ENCODE data around the gene ADAM22. TPM values are rescaled to one million over a fixed set of nuclear protein-coding genes. Genes with fewer than 3 reads are reported as not detected.

ADAM22 gene
- total and polyA plus RNA-seq, 10 of the 15 experiments (the other 5 are each of a cell fraction or from before 2014, with no cell fraction given) = 1.4 to 24.5 (median 7.6) TPM

DNA sequence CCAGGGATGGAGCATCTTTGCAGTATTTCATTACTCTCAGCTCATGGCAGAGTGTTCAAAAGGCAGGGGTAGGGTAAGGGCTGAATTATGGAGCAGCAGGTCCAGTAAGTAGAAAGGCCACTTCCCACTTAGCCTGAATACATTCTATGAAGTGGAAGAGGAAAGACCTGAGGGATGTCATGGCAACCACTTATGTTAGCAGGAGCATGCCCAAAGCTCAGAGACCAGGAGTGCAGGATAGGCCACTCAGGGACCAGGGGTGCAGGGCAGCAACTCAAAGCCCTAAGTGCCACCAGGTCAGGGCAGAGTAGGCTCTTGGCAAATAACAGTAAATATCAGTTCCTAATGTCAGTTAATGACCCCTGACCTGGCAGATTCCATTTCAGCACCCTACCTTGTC is 282.2 kb downstream of the ADAM22 start (continued):
- no peak for TF ChIP-seq CBFB (IDR thresholded peaks at IDR 0.05; ENCODE audit: low read depth)

DNA sequence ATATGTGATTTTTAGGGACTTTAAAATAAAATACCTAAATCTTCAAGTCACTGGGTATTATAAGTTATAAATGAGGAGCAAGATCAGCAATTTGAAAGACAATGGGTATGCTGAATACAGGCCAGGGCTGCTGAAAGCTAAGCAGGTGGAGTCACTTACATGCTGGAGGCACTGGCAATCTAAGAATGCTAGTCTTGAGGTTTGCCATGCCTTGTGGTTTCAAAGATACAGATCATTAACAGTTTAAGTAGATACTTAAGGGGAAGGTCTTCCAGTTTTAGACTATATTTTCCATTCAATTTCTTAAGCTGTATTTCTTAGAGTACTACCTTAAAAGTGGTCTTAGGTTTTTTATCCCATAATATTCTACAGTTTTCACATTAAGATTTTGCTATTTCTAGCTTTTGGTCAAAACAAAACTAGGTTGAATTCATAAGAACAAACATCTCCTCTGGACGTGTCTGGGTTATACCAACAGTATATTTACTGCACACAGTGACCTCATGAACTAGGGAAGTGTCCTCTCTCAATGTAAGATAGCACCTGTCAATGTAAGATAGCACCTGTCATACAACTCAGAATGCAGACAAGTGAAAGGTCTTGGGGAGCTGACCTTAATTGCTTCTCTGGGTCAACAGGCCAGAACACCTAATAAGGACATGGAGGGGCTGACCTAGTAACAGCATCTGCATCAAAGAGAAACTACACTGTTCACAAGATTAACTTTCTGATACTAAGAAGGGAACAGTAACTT is 283.8 kb downstream of the ADAM22 start:
- H3K4me2 ChIP-seq (ENCODE audit: control insufficient read depth, insufficient read depth) = peak overlapping the region; percentile 53
- H2AFZ ChIP-seq (ENCODE audit: control insufficient read depth, low read depth, low read length) = no peak overlapping the region
- ChIA-PET POLR2A (interaction anchor here (0.5 to 3.4 kb wide), 12 partner anchors 8 to 619 kb away, joined by 3 to 19 read pairs (median 4); no protein-coding TSS in a partner anchor), CTCF (interaction anchor here (0.7 to 3.6 kb wide), 12 partner anchors 9 to 411 kb away, joined by 3 to 15 read pairs (median 4); no protein-coding TSS in a partner anchor), RAD21 (ENCODE audit: unreplicated experiment) (interaction anchor here (0.7 to 6.9 kb wide), 14 partner anchors 9 to 336 kb away, joined by 3 to 52 read pairs (median 4); partner anchors contain the start of gene ADAM22), SMC1A (ENCODE audit: uncharacterized antibody, unreplicated experiment) (interaction anchor here (0.6 to 8.4 kb wide), 18 partner anchors 11 to 429 kb away, joined by 3 to 78 read pairs (median 3); no protein-coding TSS in a partner anchor)
- peak overlapping the region; percentile 80 for H3K4me3 ChIP-seq
- no TSS peak for BruUV-seq (replicated peaks)
- H3K9ac ChIP-seq (ENCODE audit: control insufficient read depth, insufficient read depth, low read length) = peak overlapping the region; percentile 94
- in situ Hi-C loops (cut with MboI) (no loop called here), intact Hi-C loops (cut with micrococcal nuclease; ENCODE audit: unreplicated experiment) (loop anchor here (1.0 to 10.0 kb wide), 5 partner anchors 16 to 1063 kb away; partner anchors contain the start of genes DBF4, DMTF1, SLC25A40 and TMEM243)
- no peaks in the 10 kb centered on the region for H3K9me3 ChIP-seq (replicated peaks; ENCODE audit: control insufficient read depth, insufficient read depth, low read length)
- H3K27ac ChIP-seq (ENCODE audit: control insufficient read depth, insufficient read depth) = peak overlapping the region; percentile 74
- no peaks in the 10 kb centered on the region for H3K4me1 ChIP-seq (ENCODE audit: control insufficient read depth, insufficient read depth, low read length)
- H3K27me3 ChIP-seq (replicated peaks in 1 of 2; ENCODE audit: control insufficient read depth in 2 of 2, insufficient read depth in 2 of 2, low read length in 1 of 2) = no peaks in the 10 kb centered on the region
- FAIRE-seq (peak; percentile 98), ATAC-seq (peak; percentile 76), DNase-seq (ENCODE audit: low read depth, low spot score) (peak; percentile 83)
- WGBS (ENCODE audit: insufficient coverage, insufficient replicate concordance, low lambda C conversion rate, missing lambda C conversion rate) = 0% methylated on average over 1 of the region's 1 CpG
- H3K79me2 ChIP-seq (ENCODE audit: control insufficient read depth, insufficient read depth, low read length) = peaks cover 39% of the 10 kb centered on the region
- no peaks in the 10 kb centered on the region for H4K20me1 ChIP-seq (ENCODE audit: control insufficient read depth, insufficient read depth)
- H3K36me3 ChIP-seq (ENCODE audit: control insufficient read depth in 2 of 2, insufficient read depth in 2 of 2, low read length in 1 of 2) = peaks cover 6 to 21% of the 10 kb centered on the region in 2 experiments
- no peak for TF ChIP-seq ZBTB11 (CRISPR knock-in tag; IDR thresholded peaks at IDR 0.05)
- peak; percentile 79 for TF ChIP-seq RUNX3 (IDR thresholded peaks at IDR 0.05; ENCODE audit: low read length)
- no peak for TF ChIP-seq ESRRA (IDR thresholded peaks at IDR 0.05; ENCODE audit: low read length)
- no peak for TF ChIP-seq TCF7 (IDR thresholded peaks at IDR 0.05; ENCODE audit: borderline replicate concordance)
- TF ChIP-seq HDAC2 (IDR thresholded peaks at IDR 0.05) = no peak
- TF ChIP-seq PKNOX1 (IDR thresholded peaks at IDR 0.05) = peak; percentile 84
- no peak for TF ChIP-seq TAF1 (IDR thresholded peaks at IDR 0.05; ENCODE audit: borderline replicate concordance, low read depth, low read length)
- peak in 1 of 2 experiments; percentile 79; a peak in 3 of 4 replicates for TF ChIP-seq EP300 (IDR thresholded peaks at IDR 0.05; ENCODE audit: borderline replicate concordance in 1 of 2, control insufficient read depth in 1 of 2, low read depth in 2 of 2, low read length in 2 of 2)
- TF ChIP-seq, protein P1, sequence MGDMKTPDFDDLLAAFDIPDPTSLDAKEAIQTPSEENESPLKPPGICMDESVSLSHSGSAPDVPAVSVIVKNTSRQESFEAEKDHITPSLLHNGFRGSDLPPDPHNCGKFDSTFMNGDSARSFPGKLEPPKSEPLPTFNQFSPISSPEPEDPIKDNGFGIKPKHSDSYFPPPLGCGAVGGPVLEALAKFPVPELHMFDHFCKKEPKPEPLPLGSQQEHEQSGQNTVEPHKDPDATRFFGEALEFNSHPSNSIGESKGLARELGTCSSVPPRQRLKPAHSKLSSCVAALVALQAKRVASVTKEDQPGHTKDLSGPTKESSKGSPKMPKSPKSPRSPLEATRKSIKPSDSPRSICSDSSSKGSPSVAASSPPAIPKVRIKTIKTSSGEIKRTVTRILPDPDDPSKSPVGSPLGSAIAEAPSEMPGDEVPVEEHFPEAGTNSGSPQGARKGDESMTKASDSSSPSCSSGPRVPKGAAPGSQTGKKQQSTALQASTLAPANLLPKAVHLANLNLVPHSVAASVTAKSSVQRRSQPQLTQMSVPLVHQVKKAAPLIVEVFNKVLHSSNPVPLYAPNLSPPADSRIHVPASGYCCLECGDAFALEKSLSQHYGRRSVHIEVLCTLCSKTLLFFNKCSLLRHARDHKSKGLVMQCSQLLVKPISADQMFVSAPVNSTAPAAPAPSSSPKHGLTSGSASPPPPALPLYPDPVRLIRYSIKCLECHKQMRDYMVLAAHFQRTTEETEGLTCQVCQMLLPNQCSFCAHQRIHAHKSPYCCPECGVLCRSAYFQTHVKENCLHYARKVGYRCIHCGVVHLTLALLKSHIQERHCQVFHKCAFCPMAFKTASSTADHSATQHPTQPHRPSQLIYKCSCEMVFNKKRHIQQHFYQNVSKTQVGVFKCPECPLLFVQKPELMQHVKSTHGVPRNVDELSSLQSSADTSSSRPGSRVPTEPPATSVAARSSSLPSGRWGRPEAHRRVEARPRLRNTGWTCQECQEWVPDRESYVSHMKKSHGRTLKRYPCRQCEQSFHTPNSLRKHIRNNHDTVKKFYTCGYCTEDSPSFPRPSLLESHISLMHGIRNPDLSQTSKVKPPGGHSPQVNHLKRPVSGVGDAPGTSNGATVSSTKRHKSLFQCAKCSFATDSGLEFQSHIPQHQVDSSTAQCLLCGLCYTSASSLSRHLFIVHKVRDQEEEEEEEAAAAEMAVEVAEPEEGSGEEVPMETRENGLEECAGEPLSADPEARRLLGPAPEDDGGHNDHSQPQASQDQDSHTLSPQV (IDR thresholded peaks at IDR 0.05) = no peak
- no peak; the same call in 1 of the 2 replicates for TF ChIP-seq MYB (IDR thresholded peaks at IDR 0.05; ENCODE audit: borderline replicate concordance, low read depth, low read length)

Data from GM12878 (cell line).